SJCRH30 (cell line): ENCODE data around the gene DLG5. TPM values are rescaled to one million over a fixed set of nuclear protein-coding genes. Genes with fewer than 3 reads are reported as not detected.

ENCODE experiments used
- DNase-seq, 2 experiments: peaks; one replicate each; pipeline ENCODE4 v3.0.0-alpha.2; 2015 to 2020
- H3K27ac ChIP-seq: fragments of 250-450 bp; sonication (Bioruptor Pico); 2 replicates; pipeline ENCODE4 v1.5.1; 2020; ENCODE audit warnings: mild to moderate bottlenecking, moderate library complexity
- H3K27me3 ChIP-seq: fragments of 250-450 bp; sonication (Bioruptor Pico); 2 replicates; pipeline ENCODE4 v1.5.1; 2020; ENCODE audit warnings: mild to moderate bottlenecking, moderate library complexity
- H3K36me3 ChIP-seq: fragments of 250-450 bp; sonication (Bioruptor Pico); 2 replicates; pipeline ENCODE4 v1.5.1; 2020; ENCODE audit warnings: mild to moderate bottlenecking, moderate library complexity
- H3K4me1 ChIP-seq: fragments of 250-450 bp; sonication (Bioruptor Pico); 2 replicates; pipeline ENCODE4 v1.5.1; 2020; ENCODE audit warnings: mild to moderate bottlenecking, moderate library complexity
- H3K4me3 ChIP-seq: fragments of 250-450 bp; sonication (Bioruptor Pico); 2 replicates; pipeline ENCODE4 v1.5.1; 2020; ENCODE audit warnings: mild to moderate bottlenecking, moderate library complexity
- H3K9me3 ChIP-seq: fragments of 250-450 bp; sonication (Bioruptor Pico); replicated peaks from 2 replicates; pipeline ENCODE4 v1.5.1; 2020; ENCODE audit warnings: mild to moderate bottlenecking, moderate library complexity
- total RNA-seq: library from RNA; depleted of rRNA; stranded (reverse); fragments of >200 nt; shearing (Covaris generic); gene quantifications from 2 replicates; pipeline ENCODE4 v1.2.3, GENCODE V29; 2014

The DLG5 gene
- total RNA-seq, 1 experiment from 2014 or later = 22.5 TPM

- no peaks in the 10 kb centered on the region for H3K9me3 ChIP-seq
- H3K27ac ChIP-seq = no peak overlapping the region
- H3K27me3 ChIP-seq = no peaks in the 10 kb centered on the region
- peaks cover 10% of the 10 kb centered on the region for H3K36me3 ChIP-seq
- no peaks in the 10 kb centered on the region for H3K4me1 ChIP-seq
- DNase-seq = no peak
- H3K4me3 ChIP-seq = no peak overlapping the region
These were observed 93.3 kb downstream of the DLG5 start for GRCh38 chr10:77833225-77833624.

- H3K27me3 ChIP-seq = no peaks in the 10 kb centered on the region
- no peak for DNase-seq
- no peak overlapping the region for H3K27ac ChIP-seq
- no peaks in the 10 kb centered on the region for H3K4me1 ChIP-seq
- no peak overlapping the region for H3K4me3 ChIP-seq
- no peaks in the 10 kb centered on the region for H3K9me3 ChIP-seq
- H3K36me3 ChIP-seq = peaks cover 10% of the 10 kb centered on the region
These were observed 94.3 kb downstream of the DLG5 start for GRCh38 chr10:77832238-77832637.

GRCh38 chr10:77829356-77829755 lies 97.2 kb downstream of the DLG5 start:
- Histone ChIP-seq H3K4me3 (no peak overlapping the region), H3K36me3 (peaks cover 10% of the 10 kb centered on the region)

GRCh38 chr10:77828377-77828776 lies 98.2 kb downstream of the DLG5 start:
- Histone ChIP-seq H3K27ac (no peak overlapping the region), H3K4me1 (no peaks in the 10 kb centered on the region), H3K4me3 (no peak overlapping the region), H3K36me3 (peaks cover 6% of the 10 kb centered on the region), H3K9me3 (no peaks in the 10 kb centered on the region), H3K27me3 (no peaks in the 10 kb centered on the region)
- no peak for DNase-seq

More at GRCh38 chr10:77829356-77829755, 97.2 kb downstream of the DLG5 start:
- H3K4me1 ChIP-seq = no peaks in the 10 kb centered on the region
- no peaks in the 10 kb centered on the region for H3K9me3 ChIP-seq
- DNase-seq = no peak
- no peaks in the 10 kb centered on the region for H3K27me3 ChIP-seq
- H3K27ac ChIP-seq = no peak overlapping the region

GRCh38 chr10:77827366-77827765 lies 99.2 kb downstream of the DLG5 start:
- DNase-seq = no peak
- Histone ChIP-seq H3K27me3 (no peaks in the 10 kb centered on the region), H3K36me3 (peaks cover 3% of the 10 kb centered on the region; the same call in 1 of the 2 replicates), H3K9me3 (no peaks in the 10 kb centered on the region), H3K4me1 (no peaks in the 10 kb centered on the region), H3K27ac (no peak overlapping the region), H3K4me3 (no peak overlapping the region)

- Histone ChIP-seq H3K4me3 (no peak overlapping the region), H3K36me3 (no peaks in the 10 kb centered on the region), H3K9me3 (no peaks in the 10 kb centered on the region), H3K27me3 (no peaks in the 10 kb centered on the region), H3K27ac (no peak overlapping the region), H3K4me1 (no peaks in the 10 kb centered on the region)
- no peak for DNase-seq
These were observed 100.6 kb downstream of the DLG5 start for GRCh38 chr10:77825965-77826364.

- H3K27me3 ChIP-seq = no peaks in the 10 kb centered on the region
- no peaks in the 10 kb centered on the region for H3K9me3 ChIP-seq
- no peak for DNase-seq
- H3K4me1 ChIP-seq = no peaks in the 10 kb centered on the region
- 0 out of 2 replicates have a peak, but pooled peaks cover under 1% of the 10 kb centered on the region for H3K36me3 ChIP-seq
- H3K4me3 ChIP-seq = no peak overlapping the region
- no peak overlapping the region for H3K27ac ChIP-seq
These were observed 101.6 kb downstream of the DLG5 start for GRCh38 chr10:77824908-77825307.

GRCh38 chr10:77823811-77824542 lies 102.6 kb downstream of the DLG5 start:
- Histone ChIP-seq H3K36me3 (peaks cover 8% of the 10 kb centered on the region; the same call in 1 of the 2 replicates), H3K4me1 (no peaks in the 10 kb centered on the region), H3K9me3 (no peaks in the 10 kb centered on the region), H3K4me3 (no peak overlapping the region), H3K27ac (no peak overlapping the region), H3K27me3 (no peaks in the 10 kb centered on the region)
- no peak for DNase-seq

- Histone ChIP-seq H3K27ac (no peak overlapping the region), H3K36me3 (peaks cover 9% of the 10 kb centered on the region; the same call in 1 of the 2 replicates), H3K4me1 (no peaks in the 10 kb centered on the region), H3K9me3 (no peaks in the 10 kb centered on the region), H3K4me3 (no peak overlapping the region), H3K27me3 (no peaks in the 10 kb centered on the region)
- DNase-seq = no peak
These were observed 105.0 kb downstream of the DLG5 start for GRCh38 chr10:77821551-77821950.

- no peak overlapping the region for H3K4me3 ChIP-seq
- DNase-seq = no peak
- no peaks in the 10 kb centered on the region for H3K27me3 ChIP-seq
- no peaks in the 10 kb centered on the region for H3K9me3 ChIP-seq
- H3K36me3 ChIP-seq = peaks cover 9% of the 10 kb centered on the region; the same call in 1 of the 2 replicates
- H3K4me1 ChIP-seq = no peaks in the 10 kb centered on the region
- no peak overlapping the region for H3K27ac ChIP-seq
These were observed 105.5 kb downstream of the DLG5 start for GRCh38 chr10:77821036-77821435.

- no peaks in the 10 kb centered on the region for H3K4me1 ChIP-seq
- H3K9me3 ChIP-seq = no peaks in the 10 kb centered on the region
- no peak overlapping the region for H3K27ac ChIP-seq
- peaks cover 9% of the 10 kb centered on the region; the same call in 1 of the 2 replicates for H3K36me3 ChIP-seq
- no peak overlapping the region for H3K4me3 ChIP-seq
- H3K27me3 ChIP-seq = no peaks in the 10 kb centered on the region
- DNase-seq = no peak
These were observed 106.2 kb downstream of the DLG5 start for GRCh38 chr10:77820349-77820748.

GRCh38 chr10:77819210-77820112 lies 107.1 kb downstream of the DLG5 start:
- Histone ChIP-seq H3K27me3 (no peaks in the 10 kb centered on the region), H3K4me1 (no peaks in the 10 kb centered on the region), H3K27ac (no peak overlapping the region), H3K36me3 (peaks cover 9% of the 10 kb centered on the region; the same call in 1 of the 2 replicates), H3K9me3 (no peaks in the 10 kb centered on the region), H3K4me3 (no peak overlapping the region)
- DNase-seq = no peak

GRCh38 chr10:77818378-77818777 lies 108.2 kb downstream of the DLG5 start:
- H3K27ac ChIP-seq = no peak overlapping the region
- no peaks in the 10 kb centered on the region for H3K9me3 ChIP-seq
- no peaks in the 10 kb centered on the region for H3K27me3 ChIP-seq
- DNase-seq = no peak
- no peaks in the 10 kb centered on the region for H3K4me1 ChIP-seq
- no peak overlapping the region for H3K4me3 ChIP-seq
- peaks cover 9% of the 10 kb centered on the region; the same call in 1 of the 2 replicates for H3K36me3 ChIP-seq

GRCh38 chr10:77817541-77817940 lies 109.0 kb downstream of the DLG5 start:
- Histone ChIP-seq H3K36me3 (peaks cover 9% of the 10 kb centered on the region; the same call in 1 of the 2 replicates), H3K9me3 (no peaks in the 10 kb centered on the region), H3K27ac (no peak overlapping the region), H3K4me3 (no peak overlapping the region), H3K4me1 (no peaks in the 10 kb centered on the region), H3K27me3 (no peaks in the 10 kb centered on the region)
- no peak for DNase-seq

- Histone ChIP-seq H3K36me3 (peaks cover 9% of the 10 kb centered on the region; the same call in 1 of the 2 replicates), H3K27me3 (no peaks in the 10 kb centered on the region)
- no peak for DNase-seq
These were observed 110.2 kb downstream of the DLG5 start for GRCh38 chr10:77816311-77816710.

More at GRCh38 chr10:77816311-77816710, 110.2 kb downstream of the DLG5 start:
- no peak overlapping the region for H3K27ac ChIP-seq
- H3K4me1 ChIP-seq = no peaks in the 10 kb centered on the region
- H3K4me3 ChIP-seq = no peak overlapping the region
- no peaks in the 10 kb centered on the region for H3K9me3 ChIP-seq
